GM12873 (cell line): ENCODE results near the gene SPTY2D1.

Source experiments
- CTCF ChIP-seq: IDR thresholded peaks from 2 replicates; pipeline ENCODE4 v1.5.1; 2012; ENCODE audit warnings: low read depth, mild to moderate bottlenecking, moderate library complexity, low read length, control low read depth; ENCODE audit not compliant: insufficient read depth; ENCODE audit errors: missing control alignments

SPTY2D1 gene

GRCh38 chr11:18669219-18669596 is 35.1 kb upstream of the SPTY2D1 start:
- TF ChIP-seq CTCF: no peak

- TF ChIP-seq CTCF: no peak
Measured at GRCh38 chr11:18668131-18668530, 34.0 kb upstream of the SPTY2D1 start.

GRCh38 chr11:18657673-18658072 is 23.5 kb upstream of the SPTY2D1 start:
- no peak for TF ChIP-seq CTCF

- TF ChIP-seq CTCF: peak; percentile 80
Measured at GRCh38 chr11:18650859-18651557, 16.9 kb upstream of the SPTY2D1 start.

GRCh38 chr11:18650353-18650752 is 16.2 kb upstream of the SPTY2D1 start:
- no peak for TF ChIP-seq CTCF

GRCh38 chr11:18641677-18642076 is 7.5 kb upstream of the SPTY2D1 start:
- no peak for TF ChIP-seq CTCF

GRCh38 chr11:18633256-18634139 is 644 bp downstream of the SPTY2D1 start:
- TF ChIP-seq CTCF: no peak
